Activated CD8-positive, alpha-beta T cell treated with anti-CD3 and anti-CD28 coated beads for 36 hours (primary cell): Measurements from ENCODE around the gene EMX2. TPM values are rescaled to one million over a fixed set of nuclear protein-coding genes. Genes with fewer than 3 reads are reported as not detected.

Source experiments
- ATAC-seq: fragments of 200-7000 bp; cut with Tn5 transposase; one replicate; pipeline ENCODE4 v1.10.0; 2021; ENCODE audit warnings: mild to moderate bottlenecking, moderate library complexity
- CTCF ChIA-PET: fragments of 350-600 bp; sonication (Branson Sonifier 250); formaldehyde crosslinking; loops from one replicate; lab custom pipeline; 2021; ENCODE audit warnings: antibody characterized with exemption; lab: Charles Lee
- POLR2A ChIA-PET: fragments of 350-600 bp; sonication (Branson Sonifier 250); formaldehyde crosslinking; loops from one replicate; lab custom pipeline; 2021; ENCODE audit warnings: antibody characterized with exemption; lab: Charles Lee
- DNase-seq: peaks from one replicate; pipeline ENCODE4 v3.0.0-alpha.2; 2020
- H3K27ac Mint-ChIP-seq: one replicate; pipeline ENCODE4 v1.8.0; 2021; ENCODE audit warnings: mild to moderate bottlenecking, mixed read lengths
- H3K27me3 Mint-ChIP-seq: one replicate; pipeline ENCODE4 v1.8.0; 2021; ENCODE audit warnings: mixed read lengths
- H3K36me3 Mint-ChIP-seq: one replicate; pipeline ENCODE4 v1.8.0; 2021; ENCODE audit warnings: low read depth, mixed read lengths
- H3K4me1 Mint-ChIP-seq: one replicate; pipeline ENCODE4 v1.8.0; 2021; ENCODE audit warnings: low read depth, mixed read lengths
- H3K4me3 Mint-ChIP-seq: one replicate; pipeline ENCODE4 v1.8.0; 2021; ENCODE audit warnings: mild to moderate bottlenecking, moderate library complexity, mixed read lengths
- H3K9me3 Mint-ChIP-seq: one replicate; pipeline ENCODE4 v1.8.0; 2021; ENCODE audit warnings: mixed read lengths
- CTCF ChIP-seq: fragments of 200-600 bp; IDR thresholded peaks from one replicate; pipeline ENCODE4 v1.8.0; 2022; ENCODE audit warnings: antibody characterized with exemption, mild to moderate bottlenecking
- intact Hi-C: fragments of 100-400 bp; cut with micrococcal nuclease; formaldehyde crosslinking; loops from one replicate; pipeline ENCODE4 v1.10.0; 2022
- total RNA-seq, 2 experiments: library from RNA; stranded (reverse); gene quantifications; one replicate each; pipeline ENCODE4 v1.2.3, GENCODE V29; 2021

The EMX2 gene
- total RNA-seq, 2 experiments from 2014 or later = not detected

GRCh38 chr10:117562220-117562619, 19.7 kb downstream of the EMX2 start:
- Mint-ChIP-seq H3K4me1 (no peaks in the 10 kb centered on the region), H3K27me3 (peaks cover 16% of the 10 kb centered on the region), H3K9me3 (no peaks in the 10 kb centered on the region), H3K36me3 (no peaks in the 10 kb centered on the region), H3K27ac (no peak overlapping the region), H3K4me3 (no peak overlapping the region)
- no peak for ATAC-seq
- CTCF ChIA-PET = no interaction called here
- no peak for TF ChIP-seq CTCF
- intact Hi-C loops = no loop called here
- POLR2A ChIA-PET = no interaction called here
- DNase-seq = no peak

- TF ChIP-seq CTCF = no peak
- Mint-ChIP-seq H3K4me1 (no peaks in the 10 kb centered on the region), H3K27ac (no peak overlapping the region), H3K9me3 (no peaks in the 10 kb centered on the region), H3K4me3 (no peak overlapping the region), H3K36me3 (no peaks in the 10 kb centered on the region), H3K27me3 (peaks cover 16% of the 10 kb centered on the region)
- ATAC-seq = no peak
- DNase-seq = no peak
- ChIA-PET POLR2A (no interaction called here), CTCF (no interaction called here)
- intact Hi-C loops = no loop called here
Observed at GRCh38 chr10:117562896-117563737, 20.6 kb downstream of the EMX2 start.

GRCh38 chr10:117563780-117564179, 21.2 kb downstream of the EMX2 start:
- intact Hi-C loops = no loop called here
- Mint-ChIP-seq H3K9me3 (no peaks in the 10 kb centered on the region), H3K36me3 (no peaks in the 10 kb centered on the region), H3K4me3 (no peak overlapping the region), H3K27me3 (peaks cover 14% of the 10 kb centered on the region), H3K27ac (no peak overlapping the region), H3K4me1 (no peaks in the 10 kb centered on the region)
- DNase-seq (no peak), ATAC-seq (no peak)
- ChIA-PET CTCF (interaction anchor here (0.7 kb wide), 1 partner anchor 677 kb away, joined by 3 read pairs; no protein-coding TSS in a partner anchor), POLR2A (no interaction called here)
- TF ChIP-seq CTCF = no peak

- no peaks in the 10 kb centered on the region for H3K9me3 Mint-ChIP-seq
- H3K4me3 Mint-ChIP-seq = no peak overlapping the region
- ChIA-PET CTCF (no interaction called here), POLR2A (no interaction called here)
- H3K4me1 Mint-ChIP-seq = no peaks in the 10 kb centered on the region
- intact Hi-C loops = no loop called here
- H3K36me3 Mint-ChIP-seq = no peaks in the 10 kb centered on the region
- TF ChIP-seq CTCF = no peak
- ATAC-seq (no peak), DNase-seq (no peak)
- no peak overlapping the region for H3K27ac Mint-ChIP-seq
- peaks cover 14% of the 10 kb centered on the region for H3K27me3 Mint-ChIP-seq
Observed at GRCh38 chr10:117565068-117565467, 22.5 kb downstream of the EMX2 start.

GRCh38 chr10:117568334-117568733, 25.8 kb downstream of the EMX2 start:
- H3K4me1 Mint-ChIP-seq = no peaks in the 10 kb centered on the region
- no peak overlapping the region for H3K4me3 Mint-ChIP-seq
- ChIA-PET CTCF (no interaction called here), POLR2A (no interaction called here)
- peaks cover 23% of the 10 kb centered on the region for H3K27me3 Mint-ChIP-seq
- intact Hi-C loops = no loop called here
- DNase-seq = no peak
- no peak overlapping the region for H3K27ac Mint-ChIP-seq
- no peaks in the 10 kb centered on the region for H3K9me3 Mint-ChIP-seq
- H3K36me3 Mint-ChIP-seq = no peaks in the 10 kb centered on the region
- ATAC-seq = no peak
- TF ChIP-seq CTCF = no peak
